Spleen (tissue), 7 donors: Measurements from ENCODE around the gene PPP1R9A.

Source experiments
- CTCF ChIP-seq, 11 experiments: fragments of 200-600 bp in 7 of 11; fragments of 450-650 bp in 4 of 11; sonication (generic) in 4 of 11; IDR thresholded peaks in 8 of 11; conservative IDR thresholded peaks in 3 of 11; 1 replicate in 7 of 11; 2 replicates in 4 of 11; pipeline versions ENCODE4 v1.4.0 to v1.8.0; 2016 to 2021; ENCODE audit warnings: antibody characterized with exemption in 11 of 11, inconsistent platforms in 4 of 11, mild to moderate bottlenecking in 1 of 11
- POLR2A ChIP-seq, 3 donors: fragments of 450-650 bp; IDR thresholded peaks; one replicate each; pipeline ENCODE4 v1.5.1; 2017; ENCODE audit warnings: antibody characterized with exemption in 3 of 3, mild to moderate bottlenecking in 1 of 3
- POLR2AphosphoS5 ChIP-seq, 3 donors: sonication (generic); formaldehyde crosslinking; IDR thresholded peaks; one replicate each; pipeline ENCODE4 v1.5.1; 2017; ENCODE audit warnings: antibody characterized with exemption in 3 of 3
- donor health status: DM: no; HTN: no; CAD: no; lungs with moderate emphysema.
- donor health status: DM: no; HTN: no; CAD: no.
- donor health status: DM: no; HTN: no; CAD: no.

GRCh38 chr7:95309951-95310350 is 402.6 kb downstream of the PPP1R9A start:
- no peak for TF ChIP-seq CTCF (IDR thresholded peaks at IDR 0.05 in 8 of 11, conservative IDR thresholded peaks at IDR 0.05 in 3 of 11)
- no peak for TF ChIP-seq POLR2A (IDR thresholded peaks at IDR 0.05)
- no peak for TF ChIP-seq POLR2AphosphoS5 (IDR thresholded peaks at IDR 0.05)
